Measurements from ENCODE around the gene BABAM1. TPM values are rescaled to one million over a fixed set of nuclear protein-coding genes. Genes with fewer than 3 reads are reported as not detected.

The BABAM1 gene
- total and polyA plus RNA-seq, 9 of the 15 experiments (the other 6 are each of a cell fraction or from before 2014, with no cell fraction given) = 14.7 to 160 (median 113) TPM

GRCh38 chr19:17303167-17303939, 36.1 kb downstream of the BABAM1 start, which contains the start of gene ABHD8 (continued):
- peak; percentile 71; the same call in 1 of the 2 replicates for TF ChIP-seq HMGXB4 (CRISPR knock-in tag; IDR thresholded peaks at IDR 0.05)
- TF ChIP-seq ZFP36 (IDR thresholded peaks at IDR 0.05; ENCODE audit: low read depth, low read length, partially characterized antibody) = peak; percentile 4
- TF ChIP-seq ZFX (CRISPR knock-in tag; IDR thresholded peaks at IDR 0.05) = peak; percentile 89
- TF ChIP-seq NCOA1 (IDR thresholded peaks at IDR 0.05; ENCODE audit: low read depth) = no peak
- TF ChIP-seq NFYB (IDR thresholded peaks at IDR 0.05; ENCODE audit: extremely low read depth, insufficient read length) = peak; percentile 71
- peak; percentile 53 for TF ChIP-seq CCNT2 (IDR thresholded peaks at IDR 0.05; ENCODE audit: borderline replicate concordance, extremely low read depth, insufficient read length, low read depth, low read length)
- no peak for TF ChIP-seq TARDBP (IDR thresholded peaks at IDR 0.05)
- no peak for TF ChIP-seq MED1 (CRISPR knock-in tag; IDR thresholded peaks at IDR 0.05; ENCODE audit: borderline replicate concordance)
- peak; percentile 74 for TF ChIP-seq CREB1 (IDR thresholded peaks at IDR 0.05)
- peak; percentile 92 for TF ChIP-seq CREB1 (CRISPR knock-in tag; IDR thresholded peaks at IDR 0.05)
- 0 out of 2 replicates have a peak, but pooled peaks have one; percentile 21 for TF ChIP-seq THAP12 (CRISPR knock-in tag; IDR thresholded peaks at IDR 0.05)
- no peak for TF ChIP-seq ZNF507 (tag; conservative IDR thresholded peaks at IDR 0.05)
- peak; percentile 70 to 89 (median 70); a peak in 5 of 6 replicates for TF ChIP-seq CTCF (IDR thresholded peaks at IDR 0.05 in 2 of 3, conservative IDR thresholded peaks at IDR 0.05 in 1 of 3; ENCODE audit: insufficient read depth in 2 of 3, low read depth in 1 of 3, low read length in 3 of 3)
- TF ChIP-seq GTF2B (IDR thresholded peaks at IDR 0.05; ENCODE audit: extremely low read depth, insufficient read length) = no peak

Data from K562 (cell line).